BLaER1 treated with 17β-estradiol and CSF1 and Interleukin-3, amounts not matched to agents 10 nM and 100 nM (cell line): ENCODE measurements around the gene CIB2.

Experiments used
- H3K27ac ChIP-seq, 11 experiments: shearing (Covaris generic); formaldehyde crosslinking; 2 replicates each; pipeline ENCODE4 v1.8.1; 2022
- H3K27me3 ChIP-seq, 11 experiments: shearing (Covaris generic); formaldehyde crosslinking; 2 replicates each; pipeline ENCODE4 v1.8.1; 2022
- H3K36me3 ChIP-seq, 11 experiments: shearing (Covaris generic); formaldehyde crosslinking; 2 replicates each; pipeline ENCODE4 v1.8.1; 2022
- H3K4me1 ChIP-seq, 10 experiments: shearing (Covaris generic); formaldehyde crosslinking; 2 replicates each; pipeline ENCODE4 v1.8.1; 2022
- H3K4me2 ChIP-seq, 11 experiments: shearing (Covaris generic); formaldehyde crosslinking; 2 replicates each; pipeline ENCODE4 v1.8.1; 2022
- H3K4me3 ChIP-seq, 10 experiments: shearing (Covaris generic); formaldehyde crosslinking; 2 replicates each; pipeline ENCODE4 v1.8.1; 2022
- H3K9ac ChIP-seq, 11 experiments: shearing (Covaris generic); formaldehyde crosslinking; 2 replicates each; pipeline ENCODE4 v1.8.1; 2022
- H3K9me3 ChIP-seq, 11 experiments: shearing (Covaris generic); formaldehyde crosslinking; replicated peaks in 1 of 11; 2 replicates each; pipeline ENCODE4 v1.8.1; 2022
- H4K20me1 ChIP-seq, 11 experiments: shearing (Covaris generic); formaldehyde crosslinking; 2 replicates each; pipeline ENCODE4 v1.8.1; 2022
- Cebpa-rat ChIP-seq, 11 experiments: shearing (Covaris generic); IDR thresholded peaks; 2 replicates each; pipeline ENCODE4 v1.8.1; 2022

The CIB2 gene

GRCh38 chr15:78131295-78132061 lies at the start of gene CIB2:
Gene CIB2, minus strand, starts transcription at chr15:78131445. Its CDS starts 230 bp downstream, at chr15:78131215.
- no peaks in the 10 kb centered on the region for H3K36me3 ChIP-seq
- H3K4me3 ChIP-seq: peak within 1 kb of the TSS; percentile 64 to 85 (median 74)
- no peaks in the 10 kb centered on the region for H3K9me3 ChIP-seq
- H4K20me1 ChIP-seq: peaks cover 0 to 16% (median 0%) of the 10 kb centered on the region in 11 experiments; a peak in 1 of 22 replicates
- H3K27ac ChIP-seq: peak within 1 kb of the TSS; percentile 77 to 87 (median 86)
- TF ChIP-seq Cebpa-rat (IDR thresholded peaks at IDR 0.05): no peak
- peak within 1 kb of the TSS; percentile 79 to 100 (median 98) for H3K4me2 ChIP-seq
- peaks cover 0 to 3% (median 0%) of the 10 kb centered on the region in 11 experiments; a peak in 2 of 22 replicates for H3K27me3 ChIP-seq
- peaks cover 16 to 38% (median 29%) of the 10 kb centered on the region in 10 experiments for H3K4me1 ChIP-seq
- H3K9ac ChIP-seq: peak within 1 kb of the TSS; percentile 80 to 91 (median 87)

- Histone ChIP-seq H3K9ac (no peak overlapping the region), H3K4me3 (no peak overlapping the region), H3K9me3 (no peaks in the 10 kb centered on the region), H3K36me3 (no peaks in the 10 kb centered on the region), H4K20me1 (no peaks in the 10 kb centered on the region), H3K27me3 (no peaks in the 10 kb centered on the region), H3K4me1 (peaks cover 0 to 8% (median 6%) of the 10 kb centered on the region in 10 experiments; a peak in 16 of 20 replicates), H3K4me2 (no peak overlapping the region), H3K27ac (no peak overlapping the region)
- no peak for TF ChIP-seq Cebpa-rat (IDR thresholded peaks at IDR 0.05)
These were observed 48.7 kb upstream of the CIB2 start for GRCh38 chr15:78179906-78180305.

- no peak for TF ChIP-seq Cebpa-rat (IDR thresholded peaks at IDR 0.05)
- Histone ChIP-seq H4K20me1 (0 out of 22 replicates have a peak, but pooled peaks cover 0 to 1% (median 0%) of the 10 kb centered on the region in 11 experiments), H3K27ac (no peak overlapping the region), H3K27me3 (no peaks in the 10 kb centered on the region), H3K9me3 (no peaks in the 10 kb centered on the region), H3K4me1 (peaks cover 2 to 13% (median 12%) of the 10 kb centered on the region in 10 experiments), H3K4me3 (no peak overlapping the region), H3K4me2 (no peak overlapping the region), H3K9ac (no peak overlapping the region), H3K36me3 (no peaks in the 10 kb centered on the region)
These were observed 48.1 kb upstream of the CIB2 start for GRCh38 chr15:78179286-78179840.

GRCh38 chr15:78178064-78178463 lies 46.8 kb upstream of the CIB2 start:
- no peak overlapping the region for H3K9ac ChIP-seq
- no peaks in the 10 kb centered on the region for H3K36me3 ChIP-seq
- no peaks in the 10 kb centered on the region for H3K9me3 ChIP-seq
- H4K20me1 ChIP-seq: 0 out of 22 replicates have a peak, but pooled peaks cover 0 to 5% (median 0%) of the 10 kb centered on the region in 11 experiments
- no peak overlapping the region for H3K4me3 ChIP-seq
- no peaks in the 10 kb centered on the region for H3K27me3 ChIP-seq
- no peak overlapping the region for H3K4me2 ChIP-seq
- no peak for TF ChIP-seq Cebpa-rat (IDR thresholded peaks at IDR 0.05)
- H3K4me1 ChIP-seq: peaks cover 15 to 26% (median 25%) of the 10 kb centered on the region in 10 experiments
- no peak overlapping the region for H3K27ac ChIP-seq

- Histone ChIP-seq H4K20me1 (0 out of 22 replicates have a peak, but pooled peaks cover 0 to 5% (median 0%) of the 10 kb centered on the region in 11 experiments), H3K4me1 (peaks cover 21 to 32% (median 31%) of the 10 kb centered on the region in 10 experiments), H3K27me3 (no peaks in the 10 kb centered on the region), H3K4me2 (no peak overlapping the region), H3K36me3 (peaks cover 0 to 5% (median 4%) of the 10 kb centered on the region in 11 experiments; a peak in 14 of 22 replicates), H3K4me3 (no peak overlapping the region), H3K9me3 (peaks cover 0 to 4% (median 0%) of the 10 kb centered on the region in 11 experiments; a peak in 4 of 22 replicates), H3K27ac (no peak overlapping the region), H3K9ac (no peak overlapping the region)
- no peak for TF ChIP-seq Cebpa-rat (IDR thresholded peaks at IDR 0.05)
These were observed 46.2 kb upstream of the CIB2 start for GRCh38 chr15:78177447-78177873.

GRCh38 chr15:78175330-78175729 lies 44.1 kb upstream of the CIB2 start:
- H3K9me3 ChIP-seq: peaks cover 0 to 10% (median 7%) of the 10 kb centered on the region in 11 experiments; a peak in 9 of 22 replicates
- peaks cover 0 to 7% (median 0%) of the 10 kb centered on the region in 11 experiments; a peak in 1 of 22 replicates for H4K20me1 ChIP-seq
- H3K27me3 ChIP-seq: no peaks in the 10 kb centered on the region
- H3K36me3 ChIP-seq: peaks cover 5 to 27% (median 24%) of the 10 kb centered on the region in 11 experiments; a peak in 20 of 22 replicates
- H3K4me3 ChIP-seq: no peak overlapping the region
- H3K4me2 ChIP-seq: peak overlapping the region in 8 of 11 experiments; percentile 74 to 90 (median 82); a peak in 8 of 22 replicates
- no peak for TF ChIP-seq Cebpa-rat (IDR thresholded peaks at IDR 0.05)
- no peak overlapping the region for H3K27ac ChIP-seq
- peaks cover 32 to 53% (median 45%) of the 10 kb centered on the region in 10 experiments for H3K4me1 ChIP-seq
- H3K9ac ChIP-seq: peak overlapping the region in 2 of 11 experiments; percentile 9 to 11; a peak in 1 of 22 replicates

- Histone ChIP-seq H4K20me1 (peaks cover 0 to 8% (median 0%) of the 10 kb centered on the region in 11 experiments; a peak in 1 of 22 replicates), H3K27me3 (no peaks in the 10 kb centered on the region), H3K9ac (peak overlapping the region in 4 of 11 experiments; percentile 7 to 33 (median 16); a peak in 3 of 22 replicates), H3K36me3 (peaks cover 11 to 36% (median 33%) of the 10 kb centered on the region in 11 experiments; a peak in 21 of 22 replicates), H3K9me3 (peaks cover 0 to 10% (median 7%) of the 10 kb centered on the region in 11 experiments; a peak in 9 of 22 replicates), H3K4me2 (peak overlapping the region; percentile 74 to 90 (median 83)), H3K4me1 (peaks cover 32 to 54% (median 46%) of the 10 kb centered on the region in 10 experiments), H3K27ac (peak overlapping the region in 7 of 11 experiments; percentile 28 to 85 (median 69); a peak in 14 of 22 replicates), H3K4me3 (no peak overlapping the region)
- TF ChIP-seq Cebpa-rat (IDR thresholded peaks at IDR 0.05): no peak
These were observed 43.2 kb upstream of the CIB2 start for GRCh38 chr15:78174401-78174800.

GRCh38 chr15:78171864-78172472 lies 40.7 kb upstream of the CIB2 start:
- H3K36me3 ChIP-seq: peaks cover 34 to 60% (median 56%) of the 10 kb centered on the region in 11 experiments
- H3K9me3 ChIP-seq: peaks cover 0 to 10% (median 7%) of the 10 kb centered on the region in 11 experiments; a peak in 9 of 22 replicates
- peak overlapping the region in 5 of 11 experiments; percentile 14 to 83 (median 74); a peak in 9 of 22 replicates for H3K27ac ChIP-seq
- TF ChIP-seq Cebpa-rat (IDR thresholded peaks at IDR 0.05): no peak
- no peak overlapping the region for H3K4me3 ChIP-seq
- H4K20me1 ChIP-seq: peaks cover 0 to 13% (median 0%) of the 10 kb centered on the region in 11 experiments; a peak in 3 of 22 replicates
- peaks cover 32 to 54% (median 46%) of the 10 kb centered on the region in 10 experiments for H3K4me1 ChIP-seq
- H3K4me2 ChIP-seq: peak overlapping the region in 7 of 11 experiments; percentile 19 to 90 (median 83); a peak in 12 of 22 replicates
- no peak overlapping the region; a peak in 1 of 22 replicates for H3K9ac ChIP-seq
- H3K27me3 ChIP-seq: no peaks in the 10 kb centered on the region
